HEK293 (cell line): ENCODE results near the gene IGF1R.

Experiments used
- CTCF ChIA-PET: fragments of 350-600 bp; formaldehyde crosslinking; extraction: SDS; loops from one replicate; lab custom pipeline; 2021; ENCODE audit warnings: antibody characterized with exemption; lab: Yijun Ruan, JAX
- POLR2A ChIA-PET: fragments of 300-600 bp; formaldehyde crosslinking; extraction: SDS; loops from one replicate; lab custom pipeline; 2020; ENCODE audit warnings: antibody characterized with exemption, inconsistent platforms; lab: Yijun Ruan, JAX
- H3K27ac ChIP-seq: fragments of 200-500 bp; sonication (Bioruptor generic); 2 replicates; pipeline ENCODE4 v1.5.1; 2014; ENCODE audit warnings: low read depth, low read length, control low read depth, inconsistent platforms; ENCODE audit errors: extremely low read depth
- H3K36me3 ChIP-seq, 2 experiments: fragments of 200-500 bp in 1 of 2; sonication (Bioruptor generic) in 1 of 2; 1 replicate in 1 of 2; 2 replicates in 1 of 2; pipeline ENCODE4 v1.5.1; 2014 to 2017; ENCODE audit warnings: inconsistent platforms in 2 of 2, low read length in 2 of 2; ENCODE audit not compliant: control insufficient read depth in 2 of 2, insufficient read depth in 1 of 2
- H3K4me1 ChIP-seq: fragments of 200-500 bp; sonication (Bioruptor generic); 2 replicates; pipeline ENCODE4 v1.5.1; 2014; ENCODE audit warnings: mild to moderate bottlenecking, low read length, inconsistent platforms; ENCODE audit not compliant: control insufficient read depth, insufficient read depth
- H3K4me3 ChIP-seq: 2 replicates; pipeline ENCODE4 v1.5.1; 2011; ENCODE audit warnings: low read depth, mild to moderate bottlenecking, control low read depth, low read length, moderate library complexity
- H3K9me3 ChIP-seq: fragments of 200-500 bp; sonication (Bioruptor generic); 2 replicates; pipeline ENCODE4 v1.5.1; 2014; ENCODE audit warnings: low read depth, low read length, inconsistent platforms; ENCODE audit not compliant: control insufficient read depth, insufficient read depth
- GLIS1 ChIP-seq: fragments of 450-650 bp; formaldehyde crosslinking; IDR thresholded peaks from 2 replicates; pipeline ENCODE4 v1.5.1; 2016; ENCODE audit warnings: missing biosample characterization, missing genetic modification characterization
- KLF9 ChIP-seq: fragments of 450-650 bp; formaldehyde crosslinking; IDR thresholded peaks from 2 replicates; pipeline ENCODE4 v1.5.1; 2016; ENCODE audit warnings: missing biosample characterization, missing genetic modification characterization, low read depth
- PRDM1 ChIP-seq: fragments of 450-650 bp; formaldehyde crosslinking; IDR thresholded peaks from 2 replicates; pipeline ENCODE4; 2016; ENCODE audit warnings: missing biosample characterization, missing genetic modification characterization
- SCRT2 ChIP-seq: fragments of 450-650 bp; formaldehyde crosslinking; IDR thresholded peaks from 2 replicates; pipeline ENCODE4 v1.5.1; 2016; ENCODE audit warnings: missing biosample characterization, missing genetic modification characterization
- ZBTB1 ChIP-seq: fragments of 450-650 bp; formaldehyde crosslinking; IDR thresholded peaks from 2 replicates; pipeline ENCODE4 v1.5.1; 2016; ENCODE audit warnings: missing biosample characterization, missing genetic modification characterization
- ZBTB10 ChIP-seq: fragments of 450-650 bp; formaldehyde crosslinking; IDR thresholded peaks from 2 replicates; pipeline ENCODE4 v1.5.1; 2016; ENCODE audit warnings: missing biosample characterization, missing genetic modification characterization
- ZBTB20 ChIP-seq: fragments of 450-650 bp; formaldehyde crosslinking; IDR thresholded peaks from 2 replicates; pipeline ENCODE4 v1.5.1; 2016; ENCODE audit warnings: missing biosample characterization, missing genetic modification characterization
- ZFP3 ChIP-seq: fragments of 450-650 bp; formaldehyde crosslinking; IDR thresholded peaks from 2 replicates; pipeline ENCODE4 v1.5.1; 2016; ENCODE audit warnings: low read depth, missing biosample characterization, missing genetic modification characterization
- ZFP37 ChIP-seq: fragments of 450-650 bp; formaldehyde crosslinking; IDR thresholded peaks from 2 replicates; pipeline ENCODE4 v1.5.1; 2016; ENCODE audit warnings: missing biosample characterization, missing genetic modification characterization
- ZFP69B ChIP-seq: fragments of 450-650 bp; formaldehyde crosslinking; IDR thresholded peaks from 2 replicates; pipeline ENCODE4 v1.5.1; 2016; ENCODE audit warnings: missing biosample characterization, missing genetic modification characterization
- ZNF132 ChIP-seq: fragments of 450-650 bp; formaldehyde crosslinking; IDR thresholded peaks from 2 replicates; pipeline ENCODE4 v1.5.1; 2017; ENCODE audit warnings: missing biosample characterization, missing genetic modification characterization, borderline replicate concordance
- ZNF140 ChIP-seq: fragments of 450-650 bp; formaldehyde crosslinking; IDR thresholded peaks from 2 replicates; pipeline ENCODE4 v1.5.1; 2016; ENCODE audit warnings: missing biosample characterization, missing genetic modification characterization
- ZNF202 ChIP-seq: fragments of 450-650 bp; formaldehyde crosslinking; IDR thresholded peaks from 2 replicates; pipeline ENCODE4 v1.5.1; 2016; ENCODE audit warnings: missing biosample characterization, missing genetic modification characterization, borderline replicate concordance
- ZNF211 ChIP-seq: fragments of 450-650 bp; formaldehyde crosslinking; IDR thresholded peaks from 2 replicates; pipeline ENCODE4 v1.5.1; 2016; ENCODE audit warnings: low read depth, missing biosample characterization, missing genetic modification characterization
- ZNF239 ChIP-seq: fragments of 450-650 bp; formaldehyde crosslinking; IDR thresholded peaks from 2 replicates; pipeline ENCODE4 v1.5.1; 2016; ENCODE audit warnings: missing biosample characterization, missing genetic modification characterization
- ZNF26 ChIP-seq: fragments of 450-650 bp; formaldehyde crosslinking; IDR thresholded peaks from 2 replicates; pipeline ENCODE4 v1.5.1; 2016; ENCODE audit warnings: missing biosample characterization, missing genetic modification characterization
- ZNF311 ChIP-seq: fragments of 450-650 bp; formaldehyde crosslinking; IDR thresholded peaks from 2 replicates; pipeline ENCODE4 v1.5.1; 2017; ENCODE audit warnings: missing biosample characterization, missing genetic modification characterization, borderline replicate concordance
- ZNF335 ChIP-seq: fragments of 450-650 bp; formaldehyde crosslinking; conservative IDR thresholded peaks from 2 replicates; pipeline ENCODE4 v1.5.1; 2016; ENCODE audit warnings: missing biosample characterization, missing genetic modification characterization
- ZNF341 ChIP-seq: fragments of 450-650 bp; formaldehyde crosslinking; IDR thresholded peaks from 2 replicates; pipeline ENCODE4; 2016; ENCODE audit warnings: low read depth, missing biosample characterization, missing genetic modification characterization
- ZNF558 ChIP-seq: fragments of 450-650 bp; formaldehyde crosslinking; IDR thresholded peaks from 2 replicates; pipeline ENCODE4 v1.5.1; 2016; ENCODE audit warnings: missing biosample characterization, missing genetic modification characterization
- ZNF658 ChIP-seq: fragments of 450-650 bp; formaldehyde crosslinking; IDR thresholded peaks from 2 replicates; pipeline ENCODE4; 2016; ENCODE audit warnings: missing biosample characterization, missing genetic modification characterization
- ZNF704 ChIP-seq: fragments of 450-650 bp; formaldehyde crosslinking; IDR thresholded peaks from 2 replicates; pipeline ENCODE4 v1.5.1; 2016; ENCODE audit warnings: missing biosample characterization, missing genetic modification characterization
- ZNF791 ChIP-seq: fragments of 450-650 bp; formaldehyde crosslinking; IDR thresholded peaks from 2 replicates; pipeline ENCODE4 v1.5.1; 2016; ENCODE audit warnings: missing biosample characterization, missing genetic modification characterization
- ZNF843 ChIP-seq: fragments of 450-650 bp; formaldehyde crosslinking; IDR thresholded peaks from 2 replicates; pipeline ENCODE4 v1.5.1; 2016; ENCODE audit warnings: missing biosample characterization, missing genetic modification characterization

Gene IGF1R

GRCh38 chr15:98643115-98643514 lies 5.2 kb upstream of the IGF1R start:
- POLR2A ChIA-PET, result no interaction called here
- H3K4me1 ChIP-seq, result peaks cover 2% of the 10 kb centered on the region
- H3K36me3 ChIP-seq, result no peaks in the 10 kb centered on the region
- TF ChIP-seq ZNF558 (tag by site-specific recombination) (no peak), ZNF311 (no peak), ZNF843 (tag by site-specific recombination) (no peak), ZNF658 (tag by site-specific recombination) (no peak), ZBTB10 (tag by site-specific recombination) (no peak), ZBTB1 (tag by site-specific recombination) (no peak), ZFP37 (tag by site-specific recombination) (no peak), KLF9 (tag by site-specific recombination) (no peak), ZFP69B (tag by site-specific recombination) (no peak), ZNF26 (tag by site-specific recombination) (no peak), SCRT2 (tag by site-specific recombination) (no peak)
- no peak overlapping the region for H3K27ac ChIP-seq
- no peaks in the 10 kb centered on the region for H3K9me3 ChIP-seq
- CTCF ChIA-PET, result interaction anchor here (7.0 kb wide), 1 partner anchor 122 kb away, joined by 89 read pairs; no protein-coding TSS in a partner anchor
- H3K4me3 ChIP-seq, result no peak overlapping the region

GRCh38 chr15:98646546-98647025 lies 1.8 kb upstream of the IGF1R start:
- Histone ChIP-seq H3K9me3 (no peaks in the 10 kb centered on the region), H3K27ac (peak overlapping the region; percentile 96), H3K4me3 (peak overlapping the region; percentile 76), H3K36me3 (no peaks in the 10 kb centered on the region), H3K4me1 (peaks cover 2% of the 10 kb centered on the region; the same call in 1 of the 2 replicates)
- ChIA-PET POLR2A (interaction anchor here (0.6 to 2.6 kb wide), 9 partner anchors 9 to 127 kb away, joined by 3 to 16 read pairs (median 4); no protein-coding TSS in a partner anchor), CTCF (interaction anchor here (0.6 to 7.0 kb wide), 24 partner anchors 9 to 567 kb away, joined by 3 to 89 read pairs (median 3); no protein-coding TSS in a partner anchor)
- TF ChIP-seq ZFP3 (tag by site-specific recombination) (no peak), ZBTB20 (tag by site-specific recombination) (no peak), ZNF211 (tag by site-specific recombination) (no peak), ZNF791 (tag by site-specific recombination) (no peak), ZNF202 (no peak), PRDM1 (tag by site-specific recombination) (peak; percentile 82), ZNF704 (tag by site-specific recombination) (no peak), ZNF239 (tag by site-specific recombination) (no peak), ZNF140 (tag by site-specific recombination) (no peak), ZNF341 (tag by site-specific recombination) (no peak), GLIS1 (tag by site-specific recombination) (no peak), ZNF311 (no peak), ZNF132 (tag by site-specific recombination) (no peak), ZNF335 (tag by site-specific recombination) (peak; percentile 90; the same call in 1 of the 2 replicates)
